PFSK-1 (cell line): ENCODE measurements around the gene HCN2.

Source experiments
- POLR2AphosphoS5 ChIP-seq: IDR thresholded peaks from 2 replicates; pipeline ENCODE4 v1.6.1; 2012; ENCODE audit warnings: low read depth, mild to moderate bottlenecking, control low read depth, low read length, moderate library complexity
- TF ChIP-seq, protein P1 (sequence below), 2 experiments: IDR thresholded peaks; 2 replicates each; pipeline versions ENCODE4 v1.6.1 to v1.8.0; 2011 to 2012; ENCODE audit warnings: low read depth in 2 of 2, low read length in 2 of 2, control low read depth in 1 of 2, inconsistent platforms in 1 of 2, mild to moderate bottlenecking in 1 of 2, moderate library complexity in 1 of 2; ENCODE audit not compliant: insufficient read depth in 1 of 2

GRCh38 chr19:582497-583197 lies 7.0 kb upstream of the HCN2 start:
- TF ChIP-seq POLR2AphosphoS5: no peak
- TF ChIP-seq, protein P1, sequence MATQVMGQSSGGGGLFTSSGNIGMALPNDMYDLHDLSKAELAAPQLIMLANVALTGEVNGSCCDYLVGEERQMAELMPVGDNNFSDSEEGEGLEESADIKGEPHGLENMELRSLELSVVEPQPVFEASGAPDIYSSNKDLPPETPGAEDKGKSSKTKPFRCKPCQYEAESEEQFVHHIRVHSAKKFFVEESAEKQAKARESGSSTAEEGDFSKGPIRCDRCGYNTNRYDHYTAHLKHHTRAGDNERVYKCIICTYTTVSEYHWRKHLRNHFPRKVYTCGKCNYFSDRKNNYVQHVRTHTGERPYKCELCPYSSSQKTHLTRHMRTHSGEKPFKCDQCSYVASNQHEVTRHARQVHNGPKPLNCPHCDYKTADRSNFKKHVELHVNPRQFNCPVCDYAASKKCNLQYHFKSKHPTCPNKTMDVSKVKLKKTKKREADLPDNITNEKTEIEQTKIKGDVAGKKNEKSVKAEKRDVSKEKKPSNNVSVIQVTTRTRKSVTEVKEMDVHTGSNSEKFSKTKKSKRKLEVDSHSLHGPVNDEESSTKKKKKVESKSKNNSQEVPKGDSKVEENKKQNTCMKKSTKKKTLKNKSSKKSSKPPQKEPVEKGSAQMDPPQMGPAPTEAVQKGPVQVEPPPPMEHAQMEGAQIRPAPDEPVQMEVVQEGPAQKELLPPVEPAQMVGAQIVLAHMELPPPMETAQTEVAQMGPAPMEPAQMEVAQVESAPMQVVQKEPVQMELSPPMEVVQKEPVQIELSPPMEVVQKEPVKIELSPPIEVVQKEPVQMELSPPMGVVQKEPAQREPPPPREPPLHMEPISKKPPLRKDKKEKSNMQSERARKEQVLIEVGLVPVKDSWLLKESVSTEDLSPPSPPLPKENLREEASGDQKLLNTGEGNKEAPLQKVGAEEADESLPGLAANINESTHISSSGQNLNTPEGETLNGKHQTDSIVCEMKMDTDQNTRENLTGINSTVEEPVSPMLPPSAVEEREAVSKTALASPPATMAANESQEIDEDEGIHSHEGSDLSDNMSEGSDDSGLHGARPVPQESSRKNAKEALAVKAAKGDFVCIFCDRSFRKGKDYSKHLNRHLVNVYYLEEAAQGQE (IDR thresholded peaks at IDR 0.05; ENCODE audit: insufficient read depth in 1 of 2, low read depth in 2 of 2, low read length in 2 of 2): no peak
